HL-60 (cell line): Measurements from ENCODE around the gene SCRG1.

Experiments
- DNase-seq, 2 experiments: peaks; one replicate each; pipeline ENCODE4 v3.0.0-alpha.2; 2010 to 2020; ENCODE audit warnings: low read depth in 1 of 2, low spot score in 1 of 2
- H3K27ac ChIP-seq: fragments of 250-450 bp; sonication (Bioruptor Pico); replicated peaks from 2 replicates; pipeline ENCODE4 v1.5.1; 2020; ENCODE audit warnings: mild to moderate bottlenecking, moderate library complexity
- H3K27me3 ChIP-seq: fragments of 250-450 bp; sonication (Bioruptor Pico); 2 replicates; pipeline ENCODE4 v1.5.1; 2021; ENCODE audit warnings: mild to moderate bottlenecking, moderate library complexity; ENCODE audit not compliant: insufficient read depth, poor library complexity, severe bottlenecking
- H3K4me3 ChIP-seq: replicated peaks from 2 replicates; pipeline ENCODE4 v1.5.1; 2011; ENCODE audit warnings: mild to moderate bottlenecking, control low read depth, low read length; ENCODE audit not compliant: insufficient read depth
- GABPA ChIP-seq: IDR thresholded peaks from 2 replicates; pipeline ENCODE4 v1.6.1; 2012; ENCODE audit warnings: low read depth
- POLR2AphosphoS5 ChIP-seq: IDR thresholded peaks from 2 replicates; pipeline ENCODE4 v1.6.1; 2012; ENCODE audit warnings: low read depth
- SPI1 ChIP-seq: IDR thresholded peaks from 2 replicates; pipeline ENCODE4 v1.6.1; 2012; ENCODE audit warnings: low read depth, mild to moderate bottlenecking, borderline replicate concordance
- TF ChIP-seq, protein P1 (sequence below): IDR thresholded peaks from one replicate; pipeline ENCODE4 v1.5.1; 2011; ENCODE audit warnings: low read length, control low read depth, inconsistent platforms; ENCODE audit not compliant: insufficient read depth
- TF ChIP-seq, protein P2 (sequence below): IDR thresholded peaks from 2 replicates; pipeline ENCODE4 v1.6.1; 2012; ENCODE audit warnings: low read depth; ENCODE audit not compliant: insufficient replicate concordance

The SCRG1 gene

DNA sequence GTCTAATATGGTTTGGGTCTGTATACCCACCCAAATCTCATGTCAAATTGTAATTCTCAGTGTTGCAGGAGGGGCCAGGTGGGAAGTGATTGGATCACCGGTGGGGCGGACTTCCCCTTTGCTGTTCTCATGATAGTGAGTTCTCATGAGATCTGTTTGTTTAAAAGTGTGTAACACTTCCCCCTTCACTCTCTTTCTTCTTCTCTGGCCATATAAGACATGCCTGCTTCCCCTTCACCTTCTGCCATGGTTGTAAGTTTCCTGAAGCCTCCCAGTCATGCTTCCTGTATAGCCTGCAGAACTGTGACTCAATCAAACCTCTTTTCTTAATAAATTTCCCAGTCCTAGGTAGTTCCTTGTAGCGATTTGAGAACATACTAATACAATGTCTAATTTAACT, 19.7 kb upstream of the SCRG1 start:
- H3K27me3 ChIP-seq, result no peaks in the 10 kb centered on the region
- H3K4me3 ChIP-seq, result no peak overlapping the region
- DNase-seq, result peak; percentile 54 to 68
- TF ChIP-seq GABPA (no peak), POLR2AphosphoS5 (no peak), SPI1 (peak; percentile 92)
- TF ChIP-seq, protein P1, sequence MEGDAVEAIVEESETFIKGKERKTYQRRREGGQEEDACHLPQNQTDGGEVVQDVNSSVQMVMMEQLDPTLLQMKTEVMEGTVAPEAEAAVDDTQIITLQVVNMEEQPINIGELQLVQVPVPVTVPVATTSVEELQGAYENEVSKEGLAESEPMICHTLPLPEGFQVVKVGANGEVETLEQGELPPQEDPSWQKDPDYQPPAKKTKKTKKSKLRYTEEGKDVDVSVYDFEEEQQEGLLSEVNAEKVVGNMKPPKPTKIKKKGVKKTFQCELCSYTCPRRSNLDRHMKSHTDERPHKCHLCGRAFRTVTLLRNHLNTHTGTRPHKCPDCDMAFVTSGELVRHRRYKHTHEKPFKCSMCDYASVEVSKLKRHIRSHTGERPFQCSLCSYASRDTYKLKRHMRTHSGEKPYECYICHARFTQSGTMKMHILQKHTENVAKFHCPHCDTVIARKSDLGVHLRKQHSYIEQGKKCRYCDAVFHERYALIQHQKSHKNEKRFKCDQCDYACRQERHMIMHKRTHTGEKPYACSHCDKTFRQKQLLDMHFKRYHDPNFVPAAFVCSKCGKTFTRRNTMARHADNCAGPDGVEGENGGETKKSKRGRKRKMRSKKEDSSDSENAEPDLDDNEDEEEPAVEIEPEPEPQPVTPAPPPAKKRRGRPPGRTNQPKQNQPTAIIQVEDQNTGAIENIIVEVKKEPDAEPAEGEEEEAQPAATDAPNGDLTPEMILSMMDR, result no peak
- TF ChIP-seq, protein P2, sequence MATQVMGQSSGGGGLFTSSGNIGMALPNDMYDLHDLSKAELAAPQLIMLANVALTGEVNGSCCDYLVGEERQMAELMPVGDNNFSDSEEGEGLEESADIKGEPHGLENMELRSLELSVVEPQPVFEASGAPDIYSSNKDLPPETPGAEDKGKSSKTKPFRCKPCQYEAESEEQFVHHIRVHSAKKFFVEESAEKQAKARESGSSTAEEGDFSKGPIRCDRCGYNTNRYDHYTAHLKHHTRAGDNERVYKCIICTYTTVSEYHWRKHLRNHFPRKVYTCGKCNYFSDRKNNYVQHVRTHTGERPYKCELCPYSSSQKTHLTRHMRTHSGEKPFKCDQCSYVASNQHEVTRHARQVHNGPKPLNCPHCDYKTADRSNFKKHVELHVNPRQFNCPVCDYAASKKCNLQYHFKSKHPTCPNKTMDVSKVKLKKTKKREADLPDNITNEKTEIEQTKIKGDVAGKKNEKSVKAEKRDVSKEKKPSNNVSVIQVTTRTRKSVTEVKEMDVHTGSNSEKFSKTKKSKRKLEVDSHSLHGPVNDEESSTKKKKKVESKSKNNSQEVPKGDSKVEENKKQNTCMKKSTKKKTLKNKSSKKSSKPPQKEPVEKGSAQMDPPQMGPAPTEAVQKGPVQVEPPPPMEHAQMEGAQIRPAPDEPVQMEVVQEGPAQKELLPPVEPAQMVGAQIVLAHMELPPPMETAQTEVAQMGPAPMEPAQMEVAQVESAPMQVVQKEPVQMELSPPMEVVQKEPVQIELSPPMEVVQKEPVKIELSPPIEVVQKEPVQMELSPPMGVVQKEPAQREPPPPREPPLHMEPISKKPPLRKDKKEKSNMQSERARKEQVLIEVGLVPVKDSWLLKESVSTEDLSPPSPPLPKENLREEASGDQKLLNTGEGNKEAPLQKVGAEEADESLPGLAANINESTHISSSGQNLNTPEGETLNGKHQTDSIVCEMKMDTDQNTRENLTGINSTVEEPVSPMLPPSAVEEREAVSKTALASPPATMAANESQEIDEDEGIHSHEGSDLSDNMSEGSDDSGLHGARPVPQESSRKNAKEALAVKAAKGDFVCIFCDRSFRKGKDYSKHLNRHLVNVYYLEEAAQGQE, result no peak
- no peak overlapping the region; the same call in 1 of the 2 replicates for H3K27ac ChIP-seq

DNA sequence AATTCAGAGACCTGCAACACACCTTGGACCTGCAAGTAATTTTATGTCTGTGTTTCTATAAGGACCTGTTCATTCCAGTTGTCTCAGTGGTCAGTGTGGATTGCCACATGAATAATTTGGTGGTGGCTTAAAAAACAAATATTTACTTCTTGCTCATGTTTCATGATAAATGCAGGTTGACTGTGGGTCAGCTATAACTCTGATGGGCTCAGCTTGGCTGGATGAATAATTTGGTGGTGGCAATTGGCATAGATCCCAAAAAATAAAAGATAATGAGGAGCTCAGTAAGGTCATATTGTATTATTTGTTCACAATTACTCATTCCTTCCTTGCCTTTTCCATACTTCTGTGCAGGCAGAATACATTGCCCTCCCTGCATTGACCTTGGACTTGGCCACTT, 18.9 kb upstream of the SCRG1 start:
- Histone ChIP-seq H3K4me3 (no peak overlapping the region), H3K27ac (peak overlapping the region; percentile 11), H3K27me3 (no peaks in the 10 kb centered on the region)
- DNase-seq, result no peak
- TF ChIP-seq POLR2AphosphoS5 (no peak), SPI1 (no peak), GABPA (no peak)
- TF ChIP-seq, protein P1, result no peak
- TF ChIP-seq, protein P2, result no peak

DNA sequence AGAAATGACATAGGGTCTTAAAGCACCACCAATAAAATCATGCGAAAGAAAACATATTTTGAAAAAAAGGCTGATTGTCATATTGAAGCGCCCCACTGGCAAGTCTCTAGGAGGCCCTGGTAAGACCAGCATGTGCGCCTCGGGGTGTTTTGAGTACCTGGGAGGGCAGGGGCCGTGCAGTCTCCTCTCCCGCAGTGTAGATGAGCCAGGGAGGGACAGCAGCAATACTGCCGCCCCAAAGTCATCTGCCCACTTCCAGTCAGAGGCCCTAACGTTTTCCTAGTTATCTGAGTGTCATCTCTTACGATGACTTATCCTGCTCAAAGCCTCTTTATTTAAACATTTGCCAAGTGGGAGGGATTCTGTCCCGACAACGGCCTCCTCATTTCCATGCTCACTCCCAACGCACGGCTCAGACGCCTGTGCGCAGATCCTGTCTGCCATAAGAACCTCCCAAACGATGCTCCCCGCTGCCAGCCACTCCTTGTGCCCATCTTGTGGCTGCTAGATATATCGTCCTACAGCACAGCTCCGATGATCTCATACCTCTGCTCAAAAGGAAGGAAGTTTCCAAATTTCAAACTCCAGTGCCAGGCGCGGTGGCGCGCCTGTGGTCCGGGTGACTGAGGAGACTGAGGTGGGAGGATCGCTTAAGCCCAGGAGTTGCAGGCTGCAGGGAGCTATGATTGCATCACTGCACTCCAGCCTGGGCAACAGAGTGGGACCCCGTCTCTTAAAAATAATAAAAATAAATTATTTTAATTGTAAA, 17.2 kb upstream of the SCRG1 start:
- Histone ChIP-seq H3K4me3 (peak overlapping the region; percentile 11), H3K27ac (peak overlapping the region; percentile 82), H3K27me3 (no peaks in the 10 kb centered on the region)
- DNase-seq, result peak; percentile 94 to 98
- TF ChIP-seq, protein P1, result no peak
- TF ChIP-seq, protein P2, result no peak
- TF ChIP-seq SPI1 (peak; percentile 46; the same call in 1 of the 2 replicates), GABPA (peak; percentile 60), POLR2AphosphoS5 (peak; percentile 81)
